Activated CD8-positive, alpha-beta T cell treated with anti-CD3 and anti-CD28 coated beads, Interleukin-2, amount 10 ng/mL, durations not matched to agents 7 days and 5 days (primary cell): ENCODE data around the gene ALCAM. TPM values are rescaled to one million over a fixed set of nuclear protein-coding genes. Genes with fewer than 3 reads are reported as not detected.
"Not testable (repeated sequence)": the region's sequence is repeated elsewhere in the genome, so short reads cannot be mapped to it uniquely, and the experiment has no call there.

Source experiments
- ATAC-seq: fragments of 150-1000 bp; cut with Tn5 transposase; one replicate; pipeline ENCODE4 v1.10.0; 2021; ENCODE audit warnings: moderate library complexity
- CTCF ChIA-PET: fragments of 350-600 bp; sonication (Branson Sonifier 250); formaldehyde crosslinking; loops from one replicate; lab custom pipeline; 2021; ENCODE audit warnings: antibody characterized with exemption; lab: Charles Lee
- POLR2A ChIA-PET: fragments of 350-600 bp; sonication (Branson Sonifier 250); formaldehyde crosslinking; loops from one replicate; lab custom pipeline; 2021; ENCODE audit warnings: antibody characterized with exemption; lab: Charles Lee
- DNase-seq: peaks from one replicate; pipeline ENCODE4 v3.0.0-alpha.2; 2020
- H3K27ac Mint-ChIP-seq: one replicate; pipeline ENCODE4 v1.8.0; 2021; ENCODE audit warnings: mild to moderate bottlenecking, mixed read lengths
- H3K27me3 Mint-ChIP-seq: one replicate; pipeline ENCODE4 v1.8.0; 2021; ENCODE audit warnings: low read depth, mixed read lengths
- H3K36me3 Mint-ChIP-seq: one replicate; pipeline ENCODE4 v1.8.0; 2021; ENCODE audit warnings: low read depth, mixed read lengths
- H3K4me1 Mint-ChIP-seq: one replicate; pipeline ENCODE4 v1.8.0; 2021; ENCODE audit warnings: low read depth, mixed read lengths
- H3K4me3 Mint-ChIP-seq: one replicate; pipeline ENCODE4 v1.8.0; 2021; ENCODE audit warnings: mild to moderate bottlenecking, mixed read lengths
- H3K9me3 Mint-ChIP-seq: one replicate; pipeline ENCODE4 v1.8.0; 2022; ENCODE audit warnings: mixed read lengths; ENCODE audit not compliant: insufficient read depth
- total RNA-seq, 2 experiments: library from RNA; stranded (reverse); gene quantifications; one replicate each; pipeline ENCODE4 v1.2.3, GENCODE V29; 2021

ALCAM gene
- total RNA-seq, 2 experiments from 2014 or later: 5.1 to 5.4 TPM

DNA sequence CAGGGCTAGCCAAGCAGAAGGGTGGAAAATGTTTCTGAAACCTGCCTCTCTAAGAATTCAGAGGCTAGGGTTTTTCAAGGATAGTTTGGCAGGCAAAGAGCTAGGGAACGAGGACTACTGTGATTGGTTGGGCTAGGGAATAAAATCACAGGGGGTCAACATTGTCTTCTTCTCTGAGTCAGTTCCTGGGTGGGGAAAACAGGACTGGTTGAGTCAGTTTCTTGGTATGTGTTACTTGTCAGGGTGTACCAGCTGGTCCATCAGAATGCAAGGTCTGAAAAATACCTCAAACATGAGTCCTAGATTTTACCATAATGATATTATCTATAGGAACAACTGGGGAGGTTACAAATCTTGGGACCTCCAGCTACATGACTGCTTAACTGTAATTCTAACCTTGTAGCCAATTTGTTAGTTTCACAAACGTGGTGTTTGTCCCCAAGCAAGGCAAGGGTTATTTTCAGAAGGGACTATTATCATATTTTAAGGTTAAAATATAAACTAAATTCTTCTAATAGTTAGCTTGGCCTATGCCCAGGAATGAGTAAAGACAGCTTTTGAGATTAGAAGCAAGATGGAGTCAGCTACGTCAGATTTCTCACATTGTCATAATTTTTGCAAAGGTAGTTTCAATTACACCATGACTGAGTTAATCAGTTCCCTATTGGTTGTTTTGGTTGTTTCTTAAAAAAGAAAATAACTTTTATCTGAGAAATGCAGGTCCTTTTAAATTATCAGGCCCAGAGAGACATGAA lies 231.5 kb downstream of the ALCAM start:
- H3K9me3 Mint-ChIP-seq: no peaks in the 10 kb centered on the region
- no peaks in the 10 kb centered on the region for H3K4me1 Mint-ChIP-seq
- no peaks in the 10 kb centered on the region for H3K36me3 Mint-ChIP-seq

DNA sequence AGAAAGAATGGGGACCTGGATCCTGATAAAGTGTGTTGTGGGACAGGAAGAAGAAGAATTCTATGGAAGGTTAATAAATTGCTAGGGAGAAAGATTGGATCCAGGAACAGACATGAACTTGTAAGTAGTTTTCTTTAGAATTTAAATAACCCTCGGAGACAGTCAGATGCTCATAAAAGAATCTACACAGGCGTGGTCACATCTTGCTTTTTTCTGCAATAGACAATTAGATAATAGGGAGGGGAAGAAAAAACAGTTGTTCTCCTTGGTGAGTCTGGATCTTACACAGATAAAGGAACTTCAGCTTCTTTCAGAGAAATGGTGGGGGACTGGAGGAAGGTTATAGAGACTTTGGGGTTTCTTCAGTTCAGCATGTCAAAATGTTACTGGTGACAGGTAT lies 232.6 kb downstream of the ALCAM start:
- DNase-seq: no peak
- no peaks in the 10 kb centered on the region for H3K9me3 Mint-ChIP-seq
- H3K4me3 Mint-ChIP-seq: no peak overlapping the region
- no peaks in the 10 kb centered on the region for H3K36me3 Mint-ChIP-seq
- ATAC-seq: no peak
- POLR2A ChIA-PET: no interaction called here
- no peak overlapping the region for H3K27ac Mint-ChIP-seq
- CTCF ChIA-PET: no interaction called here
- no peaks in the 10 kb centered on the region for H3K27me3 Mint-ChIP-seq
- no peaks in the 10 kb centered on the region for H3K4me1 Mint-ChIP-seq

More for the DNA sequence above, 231.5 kb downstream of the ALCAM start:
- no peak overlapping the region for H3K27ac Mint-ChIP-seq
- DNase-seq (no peak), ATAC-seq (no peak)
- no peaks in the 10 kb centered on the region for H3K27me3 Mint-ChIP-seq
- CTCF ChIA-PET: no interaction called here
- POLR2A ChIA-PET: no interaction called here
- H3K4me3 Mint-ChIP-seq: no peak overlapping the region

GRCh38 chr3:105601756-105602155 lies 235.0 kb downstream of the ALCAM start:
- H3K27ac Mint-ChIP-seq, H3K4me3 Mint-ChIP-seq, H3K27me3 Mint-ChIP-seq, POLR2A ChIA-PET, CTCF ChIA-PET, ATAC-seq, H3K36me3 Mint-ChIP-seq, DNase-seq, H3K9me3 Mint-ChIP-seq, H3K4me1 Mint-ChIP-seq: not testable (repeated sequence)

- H3K27ac Mint-ChIP-seq, POLR2A ChIA-PET, CTCF ChIA-PET, H3K36me3 Mint-ChIP-seq, H3K27me3 Mint-ChIP-seq, ATAC-seq, H3K9me3 Mint-ChIP-seq, H3K4me1 Mint-ChIP-seq, H3K4me3 Mint-ChIP-seq, DNase-seq: not testable (repeated sequence)
Observed at GRCh38 chr3:105602286-105602685, 235.6 kb downstream of the ALCAM start.

GRCh38 chr3:105603516-105603915 lies 236.8 kb downstream of the ALCAM start:
- H3K9me3 Mint-ChIP-seq, H3K4me1 Mint-ChIP-seq, CTCF ChIA-PET, DNase-seq, H3K36me3 Mint-ChIP-seq, H3K27ac Mint-ChIP-seq, POLR2A ChIA-PET, H3K27me3 Mint-ChIP-seq, ATAC-seq, H3K4me3 Mint-ChIP-seq: not testable (repeated sequence)

DNA sequence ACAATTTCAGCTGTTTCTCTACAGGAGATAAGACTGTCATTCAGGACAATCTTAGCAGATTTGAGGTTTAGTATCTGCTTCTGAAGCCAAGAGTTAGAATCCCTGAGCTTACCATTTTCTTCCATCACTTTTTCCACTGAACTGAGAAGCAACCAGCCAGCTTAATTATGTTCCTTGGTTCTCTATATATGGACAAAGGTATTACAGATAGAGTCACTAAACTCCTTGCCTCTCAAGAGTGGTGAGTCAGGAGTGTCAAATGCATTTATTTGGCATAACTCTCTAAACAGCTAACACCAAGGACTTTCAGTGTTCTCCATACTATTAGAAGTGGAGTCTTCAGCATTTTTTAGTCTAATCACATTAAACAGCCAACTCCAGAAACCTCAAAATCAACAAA lies 239.3 kb downstream of the ALCAM start:
- no peaks in the 10 kb centered on the region for H3K36me3 Mint-ChIP-seq
- H3K9me3 Mint-ChIP-seq: no peaks in the 10 kb centered on the region
- ATAC-seq: no peak
- no peak overlapping the region for H3K27ac Mint-ChIP-seq
- ChIA-PET POLR2A (no interaction called here), CTCF (no interaction called here)
- DNase-seq: no peak
- H3K27me3 Mint-ChIP-seq: no peaks in the 10 kb centered on the region
- no peaks in the 10 kb centered on the region for H3K4me1 Mint-ChIP-seq
- no peak overlapping the region for H3K4me3 Mint-ChIP-seq

DNA sequence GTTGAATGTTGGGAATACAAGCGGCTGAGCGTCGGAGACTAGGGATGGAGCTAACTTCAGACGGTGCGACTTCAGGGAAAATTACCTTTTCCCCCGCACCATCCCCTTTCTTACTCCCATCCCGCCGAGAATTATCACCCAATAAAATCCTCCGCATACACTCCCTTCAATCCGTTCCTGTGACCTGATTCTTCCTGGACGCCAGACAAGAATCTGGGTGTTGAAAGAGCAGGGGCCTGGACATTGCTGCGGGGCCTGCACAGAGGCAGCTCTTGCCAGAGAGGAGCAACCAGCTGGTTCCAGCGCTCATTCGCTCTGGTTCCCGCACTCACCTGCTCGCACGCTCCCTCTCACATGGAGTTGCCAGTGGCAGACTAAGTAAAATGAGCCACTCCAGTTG lies 241.9 kb downstream of the ALCAM start:
- POLR2A ChIA-PET: no interaction called here
- no peaks in the 10 kb centered on the region for H3K36me3 Mint-ChIP-seq

DNA sequence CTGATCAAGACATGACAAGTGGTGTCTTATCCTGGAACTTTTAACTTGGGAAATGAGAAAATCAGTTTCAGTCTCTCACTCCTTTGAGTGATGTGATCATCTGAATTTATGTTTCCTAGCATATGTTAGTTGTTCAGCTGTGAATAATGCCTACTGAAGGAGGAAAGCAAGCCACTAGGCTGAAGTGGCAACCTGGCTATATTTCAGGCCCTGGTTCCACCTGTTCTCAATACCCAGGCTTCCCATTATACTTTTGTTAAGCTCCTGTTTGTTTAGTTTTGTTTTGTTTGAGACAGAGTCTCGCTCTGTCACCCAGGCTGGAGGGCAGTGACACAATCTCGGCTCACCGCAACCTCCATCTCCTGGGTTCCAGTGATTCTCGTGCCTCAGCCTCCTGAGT lies 243.8 kb downstream of the ALCAM start:
- ATAC-seq (no peak), DNase-seq (no peak)
- CTCF ChIA-PET: no interaction called here
- Mint-ChIP-seq H3K27ac (no peak overlapping the region), H3K36me3 (no peaks in the 10 kb centered on the region), H3K4me3 (no peak overlapping the region), H3K27me3 (peaks cover 2% of the 10 kb centered on the region), H3K9me3 (no peaks in the 10 kb centered on the region), H3K4me1 (no peaks in the 10 kb centered on the region)
- POLR2A ChIA-PET: no interaction called here

More for the DNA sequence above, 241.9 kb downstream of the ALCAM start:
- Mint-ChIP-seq H3K27me3 (peaks cover 2% of the 10 kb centered on the region), H3K9me3 (no peaks in the 10 kb centered on the region), H3K27ac (no peak overlapping the region), H3K4me1 (no peaks in the 10 kb centered on the region), H3K4me3 (no peak overlapping the region)
- ATAC-seq: no peak
- DNase-seq: no peak
- CTCF ChIA-PET: no interaction called here

GRCh38 chr3:105611304-105612192 lies 244.8 kb downstream of the ALCAM start:
- no peaks in the 10 kb centered on the region for H3K9me3 Mint-ChIP-seq
- POLR2A ChIA-PET: no interaction called here
- no peak overlapping the region for H3K4me3 Mint-ChIP-seq
- peaks cover 2% of the 10 kb centered on the region for H3K27me3 Mint-ChIP-seq
- DNase-seq: no peak
- CTCF ChIA-PET: no interaction called here
- H3K36me3 Mint-ChIP-seq: no peaks in the 10 kb centered on the region
- ATAC-seq: no peak
- H3K27ac Mint-ChIP-seq: no peak overlapping the region
- H3K4me1 Mint-ChIP-seq: no peaks in the 10 kb centered on the region

- no peak overlapping the region for H3K27ac Mint-ChIP-seq
- H3K36me3 Mint-ChIP-seq: no peaks in the 10 kb centered on the region
- no peak for DNase-seq
- peaks cover 2% of the 10 kb centered on the region for H3K27me3 Mint-ChIP-seq
- H3K9me3 Mint-ChIP-seq: no peaks in the 10 kb centered on the region
- CTCF ChIA-PET: no interaction called here
- ATAC-seq: no peak
- POLR2A ChIA-PET: no interaction called here
- no peak overlapping the region for H3K4me3 Mint-ChIP-seq
- H3K4me1 Mint-ChIP-seq: no peaks in the 10 kb centered on the region
Observed at GRCh38 chr3:105613120-105613519, 246.4 kb downstream of the ALCAM start.

DNA sequence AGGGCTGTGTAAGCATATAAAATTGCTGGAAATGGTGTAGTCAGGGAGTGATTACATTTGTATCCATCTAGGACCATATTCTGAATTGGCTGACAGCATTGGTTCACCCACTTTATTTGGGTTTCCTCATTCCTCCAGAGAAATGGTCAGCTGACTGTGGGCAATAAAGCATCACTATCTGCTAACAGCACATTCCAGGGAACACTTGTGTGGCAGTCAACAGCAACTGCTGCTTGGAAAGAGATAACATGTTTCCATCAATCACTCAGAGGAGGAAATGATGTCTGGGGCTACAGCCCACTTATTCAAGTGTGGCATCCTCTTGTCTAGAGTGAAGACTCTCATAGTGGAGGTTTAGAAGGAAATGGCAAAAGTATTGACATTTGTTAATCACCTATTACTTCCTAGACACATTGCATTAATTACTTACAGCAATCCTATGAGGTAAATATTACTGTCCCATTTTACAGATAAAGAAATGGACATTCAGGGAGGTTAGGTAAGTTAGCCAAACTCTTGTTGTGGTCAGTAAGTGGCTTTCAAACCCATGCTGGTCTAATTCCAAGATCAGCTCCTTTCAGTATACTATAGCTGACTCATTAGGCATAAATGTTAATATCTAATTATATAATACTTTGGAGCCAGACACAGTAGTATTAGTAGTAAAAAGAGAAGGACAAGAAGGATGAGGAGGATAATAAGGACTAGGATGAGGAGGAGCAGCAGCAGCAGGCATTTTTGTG lies 247.8 kb downstream of the ALCAM start:
- H3K4me1 Mint-ChIP-seq: no peaks in the 10 kb centered on the region
- POLR2A ChIA-PET: no interaction called here
- CTCF ChIA-PET: no interaction called here
- no peak overlapping the region for H3K4me3 Mint-ChIP-seq
- no peak for DNase-seq
- peaks cover 2% of the 10 kb centered on the region for H3K27me3 Mint-ChIP-seq
- no peak overlapping the region for H3K27ac Mint-ChIP-seq
- ATAC-seq: no peak
- H3K9me3 Mint-ChIP-seq: no peaks in the 10 kb centered on the region
- H3K36me3 Mint-ChIP-seq: no peaks in the 10 kb centered on the region

- ChIA-PET POLR2A (no interaction called here), CTCF (no interaction called here)
- no peaks in the 10 kb centered on the region for H3K9me3 Mint-ChIP-seq
- no peaks in the 10 kb centered on the region for H3K4me1 Mint-ChIP-seq
- no peak for ATAC-seq
- no peak overlapping the region for H3K4me3 Mint-ChIP-seq
- peaks cover 2% of the 10 kb centered on the region for H3K27me3 Mint-ChIP-seq
- DNase-seq: no peak
- no peak overlapping the region for H3K27ac Mint-ChIP-seq
- no peaks in the 10 kb centered on the region for H3K36me3 Mint-ChIP-seq
Observed at GRCh38 chr3:105615814-105616213, 249.1 kb downstream of the ALCAM start.
